ENCODE measurements around the gene SWAP70.

The SWAP70 gene

DNA sequence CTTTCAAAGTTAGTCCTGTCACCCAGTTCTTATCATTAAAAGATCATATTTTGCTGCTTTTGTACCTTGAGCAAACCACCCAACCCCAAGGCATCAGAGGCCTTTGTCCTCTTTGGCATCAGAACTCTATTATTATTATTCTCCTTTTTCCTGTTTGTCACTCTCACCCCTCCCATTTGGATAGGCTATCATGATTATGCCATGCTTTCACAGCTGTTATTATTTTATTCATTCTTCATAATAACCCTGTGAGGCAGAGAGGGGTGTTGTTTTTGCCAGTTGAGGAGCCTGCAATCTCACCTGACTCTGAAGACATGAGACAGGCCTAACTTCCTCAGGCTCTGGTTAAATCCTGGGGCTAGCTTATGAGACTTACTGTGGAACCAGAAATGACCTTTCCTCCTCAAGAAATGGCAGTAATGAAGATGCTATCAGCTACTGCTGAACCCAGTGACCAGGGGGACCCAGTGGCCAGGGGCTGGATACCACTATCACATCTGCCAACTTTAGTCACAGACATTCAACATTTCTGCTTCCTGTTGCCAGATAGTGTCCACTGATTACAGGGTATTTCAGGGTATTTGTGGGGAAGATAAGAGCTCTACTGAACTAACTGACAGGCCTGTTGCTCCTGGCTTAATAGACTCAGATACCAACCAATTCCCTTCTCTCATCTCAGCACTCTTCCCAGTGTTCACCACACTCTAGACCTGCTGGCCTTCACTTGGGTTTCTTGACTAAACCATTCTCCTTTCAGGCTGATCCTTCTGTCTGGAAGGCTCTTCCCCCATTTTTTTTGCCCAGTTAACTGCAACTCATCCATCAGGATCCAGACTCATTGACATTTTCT lies 11.8 kb upstream of the SWAP70 start:
- no peak for DNase-seq

DNA sequence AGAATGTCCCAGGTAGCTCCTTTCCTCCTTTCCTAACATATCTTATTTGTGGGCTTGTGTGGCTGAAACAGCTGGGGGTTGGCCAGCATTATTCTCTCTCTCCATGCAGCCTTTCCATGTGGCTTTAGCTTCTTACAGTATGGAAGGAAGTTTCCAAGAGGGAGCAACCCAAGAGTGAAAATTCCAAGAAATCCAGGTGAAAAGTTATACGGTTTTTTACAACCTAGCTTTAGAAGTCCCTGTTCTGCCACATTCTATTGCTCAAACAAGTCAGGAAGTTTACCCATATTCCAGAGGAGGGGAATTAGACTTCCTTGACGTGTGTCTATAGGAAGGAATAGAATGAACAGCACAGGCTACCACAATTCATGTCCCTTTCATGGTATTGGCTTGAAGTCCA lies 10.0 kb upstream of the SWAP70 start:
- no peak for DNase-seq

DNA sequence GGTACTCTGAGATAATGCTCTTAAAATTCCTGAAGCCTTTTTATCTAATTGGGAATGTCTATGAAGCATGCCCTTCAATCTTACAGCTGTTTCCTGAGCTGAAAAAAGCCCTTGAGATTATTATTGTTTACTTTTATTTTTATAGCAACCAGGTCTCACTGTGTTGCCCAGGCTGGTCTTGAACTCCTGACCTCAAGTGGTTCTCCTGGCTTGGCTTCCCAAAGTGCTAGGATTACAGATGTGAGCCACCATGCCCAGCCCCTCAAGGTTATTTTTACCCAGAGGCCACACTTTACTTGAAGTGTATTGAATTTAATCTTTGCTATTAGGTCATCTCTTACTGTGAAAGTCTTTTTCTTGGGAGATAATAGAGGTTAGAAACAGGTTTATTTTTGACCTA lies 7.0 kb upstream of the SWAP70 start:
- no peak for DNase-seq

DNA sequence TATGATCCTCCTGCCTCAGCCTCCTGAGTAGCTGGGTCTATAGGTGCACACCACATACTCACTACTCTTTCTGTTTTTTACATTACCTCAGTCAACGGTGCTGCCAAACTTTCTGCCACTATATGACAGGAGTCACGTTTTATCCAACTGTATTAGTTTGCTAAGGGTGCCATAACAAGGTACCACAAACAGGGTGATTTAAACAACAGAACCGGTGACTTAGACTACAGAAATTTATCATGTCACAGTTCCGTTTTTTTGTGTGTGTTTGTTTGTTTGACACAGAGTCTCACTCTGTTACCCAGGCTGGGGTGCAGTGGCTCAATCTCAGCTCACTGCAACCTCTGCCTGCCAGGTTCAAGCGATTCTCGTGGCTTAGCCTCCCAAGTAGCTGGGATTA lies 6.3 kb upstream of the SWAP70 start:
- DNase-seq = no peak

DNA sequence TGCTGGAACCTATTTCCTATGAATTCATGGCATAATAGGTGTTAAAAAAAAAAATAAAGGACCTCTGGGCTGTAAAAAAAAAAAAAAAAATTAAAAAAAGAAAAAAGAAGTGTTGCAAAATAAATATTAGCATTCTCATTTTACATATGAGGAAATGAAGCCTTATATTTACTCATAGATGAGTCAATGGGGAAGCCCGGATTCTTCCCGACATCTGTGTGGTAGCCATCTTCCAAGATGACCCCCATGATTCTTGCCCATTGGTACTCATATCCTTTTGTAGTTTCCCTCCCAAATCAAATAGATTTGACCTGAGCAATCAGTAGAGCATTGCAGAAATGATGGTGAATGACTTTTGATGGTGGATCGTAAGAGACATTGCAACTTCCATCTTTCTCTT lies 3.0 kb upstream of the SWAP70 start:
- peak; percentile 92 for DNase-seq

DNA sequence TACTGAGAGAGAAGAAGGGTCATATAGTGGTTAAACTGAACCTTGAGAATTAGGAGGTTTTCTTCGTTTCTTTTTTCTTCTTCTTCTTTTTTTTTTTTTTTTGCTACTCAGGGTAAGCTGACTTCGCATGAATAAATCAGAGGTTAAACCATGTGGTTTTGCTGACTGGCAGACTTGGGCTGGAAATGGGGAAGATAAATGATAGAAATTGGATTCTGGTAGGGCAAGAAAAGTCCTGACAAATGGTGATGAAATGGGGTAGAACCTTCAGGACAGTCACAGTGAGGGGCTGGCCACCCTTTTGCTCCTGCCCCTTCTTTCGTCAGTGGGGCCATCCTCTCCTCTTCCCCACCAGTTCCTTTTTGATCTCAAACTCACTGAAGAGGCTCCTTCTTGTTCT lies 1.6 kb upstream of the SWAP70 start:
- peak; percentile 89 for DNase-seq

DNA sequence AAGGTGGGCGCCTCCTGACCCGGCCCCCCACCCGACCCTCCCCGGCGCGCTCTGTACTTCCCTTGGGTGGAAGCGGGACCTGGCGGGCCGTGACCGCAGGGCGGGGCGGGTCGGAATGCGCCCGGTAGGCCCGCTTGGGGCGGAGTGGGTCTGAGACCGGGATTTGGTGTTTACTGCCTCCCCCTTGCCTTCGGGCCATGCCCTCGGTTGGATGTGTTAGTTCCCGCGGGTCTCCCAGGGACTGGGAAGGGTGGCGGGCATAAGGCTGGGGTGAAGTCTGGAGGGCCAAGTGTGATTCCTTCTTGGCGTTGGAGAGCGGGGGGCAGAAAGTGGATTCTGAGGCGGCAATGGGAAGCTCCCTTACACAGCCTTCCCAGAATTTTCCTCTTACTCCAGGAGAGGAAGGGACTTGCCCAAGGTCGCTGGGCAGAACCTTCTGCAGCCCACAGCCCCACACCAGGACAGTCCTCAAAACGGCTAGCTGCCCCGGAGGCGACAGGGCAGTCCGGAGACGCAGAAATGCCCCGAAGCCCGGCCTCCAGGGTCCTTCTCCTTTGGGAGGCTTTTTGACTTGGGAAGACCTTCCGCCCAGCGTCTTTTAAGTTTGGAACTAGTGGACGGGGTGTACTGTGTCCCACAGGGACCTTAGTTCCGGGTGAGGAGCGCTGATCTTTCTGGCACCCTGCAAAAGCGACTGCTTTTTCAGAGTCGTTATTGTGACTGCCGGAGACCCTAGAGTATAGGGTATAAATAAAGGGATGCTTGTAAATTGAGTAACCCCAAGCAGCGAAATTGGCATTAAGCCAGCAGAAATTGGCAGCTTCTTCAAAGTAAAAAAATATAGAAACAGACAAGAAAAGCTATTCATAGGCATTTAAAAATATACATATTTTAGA lies 647 bp downstream of the SWAP70 start:
- DNase-seq = peak; percentile 53

DNA sequence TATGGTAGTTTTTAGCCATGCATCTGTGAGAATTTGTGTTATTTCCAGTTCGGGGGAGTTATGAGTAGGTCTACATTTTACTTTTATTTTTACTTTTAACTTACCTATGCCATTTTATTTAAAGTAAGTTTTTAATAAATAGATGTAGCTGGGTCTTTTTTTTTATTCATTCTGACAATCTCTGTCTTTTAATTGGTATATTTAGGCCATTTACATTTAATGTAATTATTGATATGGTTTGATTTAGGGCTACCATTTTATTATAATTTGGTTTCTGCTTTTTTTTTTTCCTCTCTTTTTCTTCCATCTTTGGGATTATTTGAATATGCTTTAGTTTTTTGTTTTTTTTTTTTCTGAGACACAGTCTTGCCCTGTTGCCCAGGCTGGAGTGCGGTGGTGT lies 1.9 kb downstream of the SWAP70 start:
- DNase-seq = no peak

DNA sequence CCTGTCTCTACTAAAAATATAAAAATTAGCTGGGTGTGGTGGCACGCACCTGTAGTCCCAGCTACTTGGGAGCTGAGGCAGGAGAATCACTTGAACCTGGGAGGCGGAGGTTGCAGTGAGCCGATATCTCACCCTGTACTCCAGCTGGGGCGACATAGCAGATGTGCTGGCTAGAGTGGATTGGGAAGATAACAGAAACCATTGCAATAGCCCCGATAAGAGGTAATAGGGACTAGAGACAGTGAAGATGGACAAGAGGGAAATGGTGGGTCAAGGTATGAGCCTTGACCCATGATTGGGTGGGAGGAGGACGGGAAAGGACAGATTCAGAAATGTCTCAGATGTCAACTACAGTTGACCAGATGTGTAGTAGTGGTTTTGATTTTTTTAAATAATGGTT lies 6.1 kb downstream of the SWAP70 start:
- DNase-seq = no peak

DNA sequence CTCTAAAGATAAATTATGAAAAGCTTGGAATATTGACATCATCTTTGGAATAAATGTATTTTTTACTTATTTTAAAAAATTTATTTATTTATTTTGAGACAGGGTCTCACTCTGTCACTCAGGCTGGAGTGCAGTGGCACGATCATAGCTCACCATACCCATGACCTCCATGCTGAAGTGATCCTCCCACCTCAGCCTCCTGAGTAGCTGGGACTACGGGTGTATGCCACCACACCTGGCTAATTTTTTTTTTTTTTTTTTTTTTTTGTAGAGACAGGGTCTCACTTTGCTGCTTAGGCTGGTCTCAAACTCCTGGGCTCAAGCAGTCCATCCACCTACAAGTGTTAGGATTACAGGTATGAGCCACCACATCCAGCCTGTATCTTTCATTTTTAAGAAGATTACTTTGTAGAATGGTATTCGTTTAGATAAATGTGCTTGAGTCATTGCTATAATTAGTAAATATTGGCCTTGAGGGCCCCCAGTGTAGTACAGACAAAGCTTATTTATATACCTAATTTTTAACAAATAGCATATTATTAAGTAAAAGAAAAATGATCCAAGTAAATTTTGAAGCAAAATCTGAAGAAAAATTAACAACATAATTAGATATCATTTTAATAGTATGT lies 8.5 kb downstream of the SWAP70 start:
- DNase-seq = no peak

DNA sequence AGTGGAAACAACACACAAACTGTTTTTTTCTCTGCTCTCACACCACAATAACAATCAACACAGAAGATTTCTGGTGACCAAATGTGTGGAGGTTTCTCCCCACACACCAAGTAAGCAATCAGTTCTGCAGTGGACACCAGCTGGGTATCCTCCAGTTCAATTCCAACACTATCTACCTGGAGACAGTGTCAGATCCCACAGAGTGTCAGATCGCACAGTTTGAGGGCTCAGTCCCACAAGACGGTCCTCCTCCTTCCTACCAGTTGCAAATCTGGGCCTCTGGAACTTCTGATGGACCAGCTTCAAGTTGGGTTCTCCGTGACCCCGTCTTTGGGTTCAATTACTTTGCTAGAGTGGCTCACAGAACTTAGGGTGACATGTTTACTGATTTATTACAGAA lies 9.0 kb downstream of the SWAP70 start:
- no peak for DNase-seq

DNA sequence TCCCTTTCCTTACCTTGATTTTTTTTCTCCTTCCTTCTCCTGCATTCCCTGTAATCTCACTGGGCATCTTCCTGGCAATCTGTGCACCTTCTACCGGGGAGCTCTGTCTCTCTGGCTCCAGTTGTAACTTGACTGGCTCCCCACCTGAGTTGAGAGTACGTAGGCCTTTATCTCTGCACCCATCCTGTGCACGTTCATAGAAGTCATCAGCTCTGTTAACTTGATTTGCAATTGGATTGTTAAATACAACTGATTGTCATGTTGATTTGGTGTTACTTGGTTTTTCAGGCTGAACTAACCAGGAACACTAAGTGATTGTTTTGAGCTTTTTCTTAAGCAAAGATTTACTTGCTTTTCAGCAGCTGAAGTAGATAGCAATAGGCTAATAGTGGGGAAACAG lies 11.8 kb downstream of the SWAP70 start:
- no peak for DNase-seq

DNA sequence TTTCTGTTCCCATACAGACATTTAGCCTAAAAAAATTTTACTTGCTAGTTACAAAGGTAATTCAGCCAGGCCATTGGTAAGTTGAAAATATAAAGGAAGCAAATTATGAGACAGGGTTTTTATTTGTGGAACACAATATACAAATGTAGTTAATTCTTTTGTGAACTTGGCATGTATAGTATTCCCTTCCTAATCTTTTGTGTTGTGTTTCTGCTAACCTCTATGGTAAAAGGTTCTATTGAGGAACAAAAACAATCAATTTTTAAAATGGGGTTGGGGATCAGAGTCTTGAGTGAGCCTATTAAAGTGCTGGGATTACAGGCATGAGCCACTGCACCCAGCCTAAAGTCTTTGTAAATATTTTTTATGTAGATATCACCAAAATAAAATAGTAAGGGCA lies 14.1 kb downstream of the SWAP70 start:
- no peak for DNase-seq

DNA sequence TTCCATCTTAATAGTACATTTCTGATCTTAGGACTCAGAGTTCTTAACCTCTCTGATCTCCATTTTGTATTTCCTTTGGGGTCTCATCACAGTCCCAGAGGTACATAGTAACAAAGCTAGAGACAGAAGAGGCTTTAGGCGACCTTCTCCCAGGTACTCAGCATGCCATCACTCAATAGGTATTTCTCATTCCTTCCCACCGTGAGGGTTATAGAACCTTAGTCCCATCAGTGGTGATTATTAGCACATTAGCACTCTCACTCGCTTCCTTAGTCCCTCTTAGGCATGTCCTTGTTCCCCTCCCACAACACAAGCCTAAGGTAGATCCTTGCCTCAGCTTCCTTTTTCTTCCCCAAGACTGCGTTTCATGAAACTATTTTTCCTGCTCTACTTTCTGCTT lies 14.7 kb downstream of the SWAP70 start:
- DNase-seq = no peak

DNA sequence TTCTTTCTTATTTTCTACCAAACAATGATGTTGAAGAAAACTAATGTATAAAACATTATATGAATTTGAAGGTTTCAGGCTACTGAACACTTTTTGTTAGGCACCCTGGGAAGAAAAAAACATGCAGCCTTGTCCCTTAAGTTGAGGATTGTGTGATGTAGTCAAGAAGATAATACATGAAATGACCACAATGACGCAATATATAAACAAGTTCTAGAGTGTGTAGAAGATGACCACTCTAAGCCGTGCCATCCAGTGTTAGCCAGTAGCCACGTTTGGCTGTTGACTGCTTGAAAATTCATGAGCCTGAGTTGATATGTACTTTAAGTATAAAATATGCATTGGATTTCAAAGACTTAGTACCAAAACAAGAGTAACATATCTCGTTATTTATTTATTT lies 16.2 kb downstream of the SWAP70 start:
- no peak for DNase-seq

DNA sequence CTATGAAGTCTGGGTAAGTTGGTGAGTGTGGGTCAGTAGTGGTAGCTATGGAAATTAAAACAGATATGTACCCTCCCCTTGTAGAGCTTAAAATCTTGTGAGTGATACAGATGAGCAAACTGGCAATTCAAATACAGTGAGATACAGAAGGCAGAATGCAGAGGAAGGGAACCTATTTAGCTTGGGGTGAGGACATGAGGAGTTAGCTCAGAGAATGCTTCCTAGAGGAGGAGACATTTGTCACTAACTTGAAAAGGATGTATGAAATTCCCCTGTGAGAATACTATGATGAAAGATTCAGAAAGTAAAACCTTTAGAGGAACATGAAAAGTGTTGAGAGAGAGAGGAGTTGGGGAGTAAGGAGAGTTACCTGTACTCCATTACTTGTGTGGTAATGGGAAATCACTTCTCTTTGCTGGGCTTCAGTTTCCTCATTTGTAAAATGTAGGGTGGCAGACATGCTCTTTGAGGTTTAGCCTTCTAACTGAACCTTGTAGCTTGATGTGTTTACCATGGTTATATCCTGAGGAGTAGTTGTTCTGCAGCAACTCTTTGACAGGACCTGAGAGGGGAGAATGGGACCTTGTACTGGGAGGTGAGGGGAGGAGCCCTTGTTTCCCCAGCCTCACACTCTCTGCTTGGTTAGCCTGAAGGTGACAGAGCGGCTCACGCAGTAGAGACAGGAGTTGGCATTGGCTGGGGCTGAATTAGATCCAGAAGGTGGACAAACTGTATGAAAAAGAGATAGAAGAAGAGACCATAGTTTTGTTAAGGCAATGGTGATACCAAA lies 17.9 kb downstream of the SWAP70 start:
- no peak for DNase-seq

DNA sequence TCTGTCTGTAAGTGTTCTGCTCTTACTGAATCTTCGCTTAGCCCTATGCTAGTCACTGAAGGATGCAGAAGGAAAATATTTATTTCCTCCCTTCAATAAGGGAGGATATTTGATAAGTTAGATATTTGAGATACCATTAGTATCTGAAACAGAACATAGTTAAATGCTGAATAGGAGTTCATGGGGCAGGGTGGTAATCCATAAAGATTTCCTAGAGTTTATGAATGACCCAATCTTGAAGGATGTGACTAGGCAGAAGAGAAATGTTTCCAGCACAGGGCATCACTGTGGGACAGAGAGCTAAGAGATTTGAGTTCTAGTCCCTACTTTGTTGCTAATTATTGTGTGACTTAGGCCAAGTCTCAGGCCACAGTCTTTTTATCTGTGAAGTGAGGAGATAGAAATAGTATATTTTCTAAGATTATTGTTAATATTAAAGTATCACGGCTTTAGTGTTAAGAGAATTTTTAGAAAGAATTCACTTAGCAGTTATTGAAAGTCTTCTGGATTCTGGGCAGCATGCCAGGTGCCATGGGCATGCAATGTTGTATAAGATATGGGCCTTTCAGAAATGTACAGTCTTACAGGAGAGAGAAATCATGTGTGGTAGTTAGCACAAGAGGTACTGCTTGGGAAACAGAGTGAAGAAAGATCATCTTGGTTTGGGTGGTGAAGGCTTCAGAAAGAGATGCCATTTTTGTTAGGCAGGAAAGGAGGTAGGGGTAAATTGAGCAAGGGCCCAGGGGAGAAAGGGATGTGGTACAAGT lies 24.0 kb downstream of the SWAP70 start:
- no peak for DNase-seq

DNA sequence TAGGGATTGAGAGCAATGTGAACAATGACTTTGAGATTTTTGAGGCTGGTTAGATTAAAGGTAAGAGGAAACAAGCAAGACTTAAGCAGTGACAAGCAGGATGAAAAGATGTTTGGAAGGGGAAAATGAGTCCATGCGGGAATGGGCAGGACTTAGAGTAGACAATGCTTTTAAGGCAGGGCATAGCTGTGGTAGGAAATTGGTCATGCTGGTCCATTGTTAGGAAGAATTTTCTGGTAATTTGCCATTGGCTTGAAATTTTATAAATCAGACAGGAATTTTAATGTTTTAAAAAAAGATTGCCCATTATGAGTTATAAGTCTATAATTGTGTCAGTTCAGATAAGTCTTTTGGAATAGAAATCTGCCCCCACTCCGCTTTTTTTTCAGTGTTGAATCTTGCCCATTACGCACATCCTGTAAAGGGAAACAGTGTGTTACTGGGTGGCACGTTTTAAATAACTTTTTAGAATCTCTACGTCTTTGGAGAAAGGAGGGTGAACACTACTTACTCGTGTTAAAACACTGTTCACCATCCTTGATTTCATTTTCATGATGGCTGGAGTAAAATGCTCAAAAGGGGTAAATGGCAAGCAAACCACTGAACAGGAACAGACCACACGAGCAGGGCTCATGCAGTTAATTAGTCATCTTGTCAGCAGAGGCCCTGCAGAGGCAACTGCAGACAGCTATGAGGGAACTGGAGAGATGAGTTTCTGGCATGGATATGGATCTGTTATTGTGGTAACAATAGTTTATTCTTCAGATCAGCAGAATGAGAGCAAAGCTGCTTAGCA lies 25.0 kb downstream of the SWAP70 start:
- DNase-seq = peak; percentile 84

DNA sequence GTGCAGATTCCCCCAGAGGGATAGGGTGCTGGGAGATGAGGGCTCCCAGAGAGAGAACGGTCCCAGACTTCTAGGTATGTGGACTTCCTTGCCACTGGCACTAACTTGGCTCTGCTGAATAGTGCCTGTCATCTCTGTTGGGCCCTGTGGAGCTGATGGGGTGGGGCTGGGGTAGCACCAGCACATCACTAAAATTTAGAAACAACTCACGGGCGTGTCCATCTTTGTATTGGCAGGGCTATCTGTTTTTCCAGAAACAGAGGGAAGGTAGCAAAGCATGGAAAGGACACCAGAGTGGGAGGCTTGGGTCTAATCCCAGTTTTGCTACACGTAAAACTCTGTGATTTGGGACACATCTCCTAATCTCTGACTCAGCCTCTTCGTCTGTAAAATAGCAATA lies 25.8 kb downstream of the SWAP70 start:
- DNase-seq = no peak

DNA sequence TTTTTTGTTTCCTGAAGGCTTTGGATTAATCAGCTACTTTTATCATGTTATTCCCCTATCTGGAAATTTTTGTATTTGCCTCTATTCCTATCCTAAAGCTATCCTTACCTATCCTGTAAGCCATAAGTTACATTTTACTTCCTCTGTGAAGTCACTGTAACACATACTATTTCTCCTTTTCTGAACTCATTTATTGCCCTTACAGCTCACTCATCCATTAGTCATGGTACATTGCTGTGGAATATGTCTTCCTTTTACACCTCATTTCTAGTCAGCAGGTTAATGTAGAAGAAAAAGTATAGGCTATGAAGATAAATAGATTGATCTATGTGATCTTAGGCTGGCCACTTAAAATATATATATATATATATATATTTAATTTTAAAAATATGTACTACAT lies 28.0 kb downstream of the SWAP70 start:
- DNase-seq = peak; percentile 66

DNA sequence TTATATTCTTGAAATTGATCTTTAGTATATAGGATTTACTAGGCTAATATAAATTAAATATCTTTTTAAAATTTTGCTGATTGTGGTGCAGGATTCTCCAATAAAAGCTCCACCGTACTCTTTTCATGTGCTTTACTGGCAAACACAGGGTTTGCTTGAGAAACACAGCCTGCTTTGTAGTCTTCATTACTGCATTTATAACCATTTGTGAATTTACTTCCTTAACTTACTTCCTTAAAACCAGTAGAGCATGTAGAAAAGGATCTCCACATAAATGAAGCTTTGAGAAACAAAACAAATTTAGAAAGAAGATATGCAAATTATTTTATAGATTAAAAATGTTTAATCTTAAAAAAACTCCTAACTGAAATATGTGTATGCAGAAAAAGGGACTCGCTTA lies 28.8 kb downstream of the SWAP70 start:
- DNase-seq = peak; percentile 63

Measured in suppressor macrophage treated with lipopolysaccharide for 4 hours (primary cell).